Peyer's patch (tissue), 4 donors: ENCODE measurements around the gene MSANTD2.

Experiments
- POLR2A ChIP-seq, 2 donors: fragments of 450-650 bp; IDR thresholded peaks; one replicate each; pipeline ENCODE4 v1.5.1; 2017; ENCODE audit warnings: antibody characterized with exemption in 2 of 2, mild to moderate bottlenecking in 2 of 2, moderate library complexity in 2 of 2
- TF ChIP-seq, protein P1 (sequence below), 6 experiments: fragments of 450-650 bp in 4 of 6; fragments of 200-600 bp in 2 of 6; sonication (generic) in 1 of 6; IDR thresholded peaks; one replicate each; pipeline ENCODE4 v1.5.1; 2017 to 2019; ENCODE audit warnings: antibody characterized with exemption in 6 of 6, mild to moderate bottlenecking in 3 of 6, moderate library complexity in 1 of 6

DNA sequence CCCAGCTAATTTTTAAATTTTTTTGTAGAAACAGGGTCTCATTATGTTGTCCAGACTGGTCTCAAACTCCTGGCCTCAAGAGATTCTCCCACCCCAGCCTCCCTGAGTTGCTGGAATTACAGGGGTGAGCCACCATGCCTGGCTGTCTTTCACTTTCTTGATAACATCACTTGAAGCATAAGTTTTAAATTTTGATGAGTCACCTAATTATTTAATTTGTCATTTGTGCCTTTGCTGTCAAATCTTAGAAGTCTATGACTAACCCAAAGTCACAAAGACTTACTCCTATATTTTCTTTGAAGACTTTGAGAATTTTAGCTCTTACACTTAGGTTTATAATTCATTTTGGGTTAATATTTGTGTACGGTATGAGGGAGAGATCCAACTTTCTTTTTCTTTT is 14.5 kb upstream of the MSANTD2 start:
- TF ChIP-seq, protein P1, sequence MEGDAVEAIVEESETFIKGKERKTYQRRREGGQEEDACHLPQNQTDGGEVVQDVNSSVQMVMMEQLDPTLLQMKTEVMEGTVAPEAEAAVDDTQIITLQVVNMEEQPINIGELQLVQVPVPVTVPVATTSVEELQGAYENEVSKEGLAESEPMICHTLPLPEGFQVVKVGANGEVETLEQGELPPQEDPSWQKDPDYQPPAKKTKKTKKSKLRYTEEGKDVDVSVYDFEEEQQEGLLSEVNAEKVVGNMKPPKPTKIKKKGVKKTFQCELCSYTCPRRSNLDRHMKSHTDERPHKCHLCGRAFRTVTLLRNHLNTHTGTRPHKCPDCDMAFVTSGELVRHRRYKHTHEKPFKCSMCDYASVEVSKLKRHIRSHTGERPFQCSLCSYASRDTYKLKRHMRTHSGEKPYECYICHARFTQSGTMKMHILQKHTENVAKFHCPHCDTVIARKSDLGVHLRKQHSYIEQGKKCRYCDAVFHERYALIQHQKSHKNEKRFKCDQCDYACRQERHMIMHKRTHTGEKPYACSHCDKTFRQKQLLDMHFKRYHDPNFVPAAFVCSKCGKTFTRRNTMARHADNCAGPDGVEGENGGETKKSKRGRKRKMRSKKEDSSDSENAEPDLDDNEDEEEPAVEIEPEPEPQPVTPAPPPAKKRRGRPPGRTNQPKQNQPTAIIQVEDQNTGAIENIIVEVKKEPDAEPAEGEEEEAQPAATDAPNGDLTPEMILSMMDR (IDR thresholded peaks at IDR 0.05), result no peak
- no peak for TF ChIP-seq POLR2A (IDR thresholded peaks at IDR 0.05)
